HG02623 (cell line): ENCODE results near the gene AUTS2.
A peak's percentile ranks its signal among the peaks of the same experiment; 100 is the strongest.

Experiments used
- ATAC-seq: cut with Tn5 transposase; IDR thresholded peaks from one replicate; pipeline ENCODE4 v1.9.1; 2021; ENCODE audit warnings: moderate library complexity; ENCODE audit not compliant: unreplicated experiment

The AUTS2 gene

DNA sequence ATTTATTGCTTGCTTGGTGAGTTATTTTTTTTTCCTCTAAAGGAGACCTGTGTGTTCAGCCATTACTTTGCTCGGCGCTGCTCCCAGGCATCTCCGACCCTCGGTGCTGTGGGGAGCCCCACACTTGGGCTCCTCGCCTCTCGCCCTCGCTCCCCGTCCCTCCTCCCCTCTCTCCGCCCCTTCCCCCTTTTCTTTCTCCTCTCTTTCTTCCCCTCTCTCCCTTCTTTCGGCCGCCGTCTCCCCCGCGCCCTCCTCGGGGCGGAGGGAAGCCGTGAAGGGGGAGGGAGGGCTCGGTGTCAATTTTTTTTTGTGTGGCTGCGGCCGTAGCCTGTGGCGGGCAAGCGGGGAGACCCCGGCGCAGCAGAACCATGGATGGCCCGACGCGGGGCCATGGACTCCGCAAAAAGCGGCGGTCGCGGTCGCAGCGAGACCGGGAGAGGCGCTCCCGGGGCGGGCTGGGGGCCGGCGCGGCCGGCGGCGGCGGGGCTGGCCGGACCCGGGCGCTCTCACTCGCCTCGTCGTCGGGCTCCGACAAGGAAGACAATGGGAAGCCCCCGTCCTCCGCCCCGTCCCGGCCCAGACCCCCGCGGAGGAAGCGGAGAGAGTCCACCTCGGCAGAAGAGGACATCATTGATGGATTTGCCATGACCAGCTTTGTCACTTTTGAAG is 1.1 kb downstream of the AUTS2 start:
- no peak for ATAC-seq

DNA sequence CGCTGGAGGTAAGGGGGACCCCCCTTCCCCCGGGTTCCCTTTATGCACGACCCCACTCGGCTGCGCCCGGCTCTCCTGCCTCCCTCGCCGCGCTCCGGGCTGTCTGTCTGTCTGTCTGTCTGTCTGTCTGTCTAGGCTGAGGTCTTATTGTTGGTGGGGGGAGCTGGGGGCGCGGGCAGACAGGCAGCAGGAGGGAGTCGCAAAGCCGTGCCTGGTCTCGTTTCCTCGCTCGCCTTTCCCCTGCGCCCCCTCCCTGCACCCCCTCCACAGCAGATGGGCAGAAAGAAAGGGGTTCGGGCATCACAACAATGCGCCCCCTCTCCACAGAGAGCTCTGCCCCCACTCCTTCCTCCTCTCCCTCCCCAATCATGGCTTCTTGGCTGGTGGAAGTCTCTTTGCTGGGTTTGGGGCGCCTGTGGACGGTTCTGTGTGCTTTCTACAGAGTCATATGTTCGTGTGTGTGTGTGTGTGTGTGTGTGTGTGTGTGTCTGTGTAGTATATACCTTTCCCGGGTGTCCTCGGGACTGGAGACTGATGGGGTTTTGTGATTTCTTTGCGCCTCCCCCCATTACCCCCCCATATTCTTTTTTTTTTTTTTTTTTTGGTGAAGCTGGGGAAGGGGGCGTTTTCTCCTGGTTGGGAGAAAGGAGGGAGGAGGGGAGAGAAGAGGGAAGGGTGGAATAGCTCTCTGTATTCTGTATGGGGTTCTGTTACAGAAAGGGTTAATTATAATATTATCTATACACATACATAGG is 1.9 kb downstream of the AUTS2 start:
- ATAC-seq, result no peak

DNA sequence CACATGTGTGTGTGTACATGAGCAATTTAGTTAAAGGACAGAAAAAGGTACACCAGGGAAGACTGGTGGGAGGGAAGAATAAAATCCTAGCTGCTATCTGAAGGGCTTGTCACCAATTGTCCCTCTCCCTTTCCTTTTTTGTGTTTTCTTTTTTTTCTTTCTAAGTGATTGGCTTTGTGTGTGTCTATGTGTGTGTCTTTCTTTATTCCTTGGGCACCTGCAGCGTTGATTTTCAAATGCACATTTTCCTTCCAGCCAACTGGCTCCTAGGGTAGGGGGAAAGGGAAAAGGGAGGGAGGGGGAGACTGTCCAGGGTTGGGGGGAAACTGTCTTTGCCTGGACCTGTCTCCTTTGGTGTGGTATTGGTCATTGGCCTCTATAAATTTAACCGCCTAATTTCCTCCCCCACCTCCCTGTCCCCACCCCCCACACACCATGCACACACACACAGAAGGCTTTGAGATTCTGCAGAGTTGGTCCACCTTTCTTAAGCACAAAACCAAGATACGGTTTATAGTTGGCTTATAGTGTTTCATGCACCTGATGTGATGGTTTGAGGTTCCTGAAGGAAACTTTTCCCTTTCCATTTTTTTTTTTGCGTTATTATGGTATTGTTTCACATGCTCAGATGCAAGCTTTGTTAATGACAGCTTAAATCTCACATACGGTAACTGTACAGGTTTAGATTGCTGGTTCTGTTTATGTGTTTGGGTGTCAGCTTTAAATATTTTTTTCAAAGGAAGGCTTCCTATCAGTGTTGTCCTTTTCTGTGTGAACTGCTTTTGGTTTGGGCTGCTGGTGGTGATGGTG is 2.6 kb downstream of the AUTS2 start:
- no peak for ATAC-seq

DNA sequence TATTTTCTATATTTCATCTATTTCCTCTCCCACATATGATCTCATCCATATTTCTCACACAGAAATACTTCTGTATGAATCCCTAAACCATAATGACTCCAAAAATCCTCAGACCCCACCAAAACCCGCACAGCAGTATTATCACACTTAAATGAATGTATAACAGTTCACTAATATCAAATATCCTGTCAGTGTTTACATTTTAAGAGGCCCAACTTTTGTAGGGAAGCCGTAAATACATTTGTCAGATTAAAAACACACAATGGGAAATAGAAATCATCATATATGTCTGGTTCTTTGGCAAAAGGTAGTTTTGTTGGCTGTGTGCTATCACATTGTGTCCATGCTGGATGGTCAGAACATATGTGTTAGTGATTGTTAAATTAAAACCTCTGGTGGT is 4.2 kb downstream of the AUTS2 start:
- no peak for ATAC-seq

- ATAC-seq, result peak; percentile 37
Observed at GRCh38 chr7:69603351-69603750, 5.1 kb downstream of the AUTS2 start.

DNA sequence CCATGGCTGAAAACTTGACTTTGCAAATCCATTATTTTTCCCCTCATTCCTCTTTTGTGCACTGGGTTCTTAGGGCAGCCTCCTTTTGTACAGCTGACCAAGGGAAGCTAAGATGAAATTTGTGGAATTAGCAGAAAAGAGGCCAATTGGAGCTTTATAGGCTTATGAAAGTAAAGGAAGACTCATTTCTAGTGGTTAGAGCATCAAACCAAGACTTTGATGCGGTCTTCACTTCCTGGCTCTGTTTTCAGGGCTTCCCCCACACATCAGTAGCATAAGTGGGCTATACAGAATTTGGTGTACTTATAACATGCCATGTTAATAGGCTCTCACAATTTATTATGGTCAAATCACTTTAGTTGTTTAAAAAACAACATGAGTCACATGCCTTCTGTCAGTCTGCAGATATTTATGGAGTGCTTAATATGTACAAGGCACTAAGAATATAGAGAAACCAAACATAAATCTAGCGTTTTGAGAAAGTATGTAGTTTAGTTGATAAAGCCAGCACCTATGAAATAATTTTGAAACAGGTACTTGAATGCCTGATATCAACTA is 5.7 kb downstream of the AUTS2 start:
- peak; percentile 67 for ATAC-seq

- ATAC-seq, result no peak
Observed at GRCh38 chr7:69605070-69605469, 6.8 kb downstream of the AUTS2 start.

DNA sequence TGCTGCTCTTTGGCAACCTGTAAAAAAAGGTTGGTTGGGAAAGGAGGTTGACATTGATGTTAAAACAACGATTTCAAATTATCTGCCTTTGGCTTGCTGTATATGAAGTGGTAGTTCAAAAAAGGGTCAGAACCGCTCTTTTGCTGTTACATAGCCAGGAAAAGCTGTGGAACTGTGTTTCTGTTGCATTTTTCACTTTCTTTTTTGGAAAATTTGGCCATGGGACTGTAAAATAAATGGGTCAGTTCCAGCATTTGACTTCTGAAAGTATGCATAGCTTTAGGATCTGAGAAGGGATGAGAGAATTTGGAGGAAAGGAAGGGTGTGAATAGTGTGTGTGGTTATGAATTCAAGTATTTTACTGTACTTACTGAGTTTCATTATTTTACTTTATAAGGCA is 7.3 kb downstream of the AUTS2 start:
- ATAC-seq, result no peak

- ATAC-seq, result no peak
Observed at GRCh38 chr7:69608049-69608448, 9.8 kb downstream of the AUTS2 start.

DNA sequence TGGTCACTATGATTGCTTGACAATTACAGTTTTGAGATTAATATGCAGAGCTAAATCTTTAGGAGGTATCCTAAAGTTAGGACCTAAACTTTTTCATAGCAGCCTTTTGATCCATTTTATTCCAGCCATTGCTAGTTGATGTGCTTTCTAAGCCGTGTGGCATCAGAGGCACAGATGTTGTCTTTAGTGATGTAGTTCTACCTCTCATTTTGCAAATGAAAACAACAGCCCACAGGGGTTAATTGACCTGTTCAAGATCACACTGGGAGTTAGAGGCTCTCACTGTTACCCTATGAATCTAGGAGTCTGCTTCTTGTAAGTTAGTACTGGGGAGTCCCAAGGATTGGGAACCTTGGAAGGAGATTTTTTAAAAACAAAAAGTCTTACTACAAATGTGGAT is 10.6 kb downstream of the AUTS2 start:
- ATAC-seq, result no peak

GRCh38 chr7:69609541-69610373 is 11.5 kb downstream of the AUTS2 start:
- ATAC-seq, result no peak

GRCh38 chr7:69610374-69611084 is 12.3 kb downstream of the AUTS2 start:
- ATAC-seq, result no peak

DNA sequence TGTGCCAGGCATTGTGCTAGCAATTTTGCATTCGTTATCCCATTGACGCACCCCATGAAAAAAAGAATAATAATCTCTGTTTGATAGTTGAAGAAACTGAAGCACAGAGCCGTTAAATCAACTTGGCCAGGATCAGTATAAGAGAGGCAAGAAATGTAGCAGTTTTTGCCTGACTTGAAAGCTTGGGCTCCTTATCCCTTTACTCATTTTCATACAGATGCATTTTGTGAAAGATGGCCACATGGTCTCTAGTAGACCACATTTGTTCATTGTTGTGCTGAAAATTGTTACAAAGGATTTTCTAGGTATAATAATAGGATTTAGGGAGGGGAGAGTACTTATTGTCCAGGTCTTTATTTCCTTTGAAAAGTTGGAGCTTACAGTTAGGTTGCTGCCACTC is 14.7 kb downstream of the AUTS2 start:
- no peak for ATAC-seq

GRCh38 chr7:69613846-69614245 is 15.6 kb downstream of the AUTS2 start:
- no peak for ATAC-seq

DNA sequence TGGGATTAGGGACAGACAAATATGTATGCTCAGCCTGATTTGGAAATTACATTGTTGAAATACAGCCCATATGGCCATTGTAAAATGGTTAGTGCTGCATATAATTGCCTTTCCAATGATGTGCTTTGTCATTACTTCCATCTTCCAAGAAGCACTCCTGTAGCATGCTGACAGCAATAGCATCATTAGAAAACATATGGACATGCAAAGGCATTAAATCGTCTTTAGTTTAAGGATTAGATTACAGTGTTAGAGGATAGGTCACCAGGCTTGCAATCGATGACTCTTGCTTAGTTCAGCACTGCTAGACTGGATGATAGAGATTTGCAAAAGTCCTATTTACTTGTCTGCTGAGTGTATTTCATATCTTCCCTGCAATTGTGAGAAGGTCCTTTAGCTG is 17.4 kb downstream of the AUTS2 start:
- no peak for ATAC-seq

DNA sequence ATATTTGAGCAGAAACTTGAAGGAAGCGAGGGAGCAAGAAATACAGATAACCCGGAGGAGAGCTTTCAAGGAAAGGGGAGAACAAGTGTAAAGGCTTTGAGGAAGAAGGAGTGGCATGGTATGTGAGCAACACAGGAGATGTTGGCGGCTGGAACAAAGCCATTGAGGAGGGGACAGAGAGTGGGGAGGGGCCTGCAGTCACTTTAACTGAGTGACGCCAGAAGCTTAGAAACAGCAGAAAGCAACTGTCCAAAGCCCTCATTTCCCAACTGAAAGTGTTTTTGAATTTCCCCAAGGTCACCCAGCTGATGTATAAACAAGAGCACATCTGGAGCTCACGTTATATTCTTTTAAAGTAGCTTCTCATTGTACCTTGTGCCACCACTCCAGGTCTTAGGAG is 19.1 kb downstream of the AUTS2 start:
- ATAC-seq, result no peak

DNA sequence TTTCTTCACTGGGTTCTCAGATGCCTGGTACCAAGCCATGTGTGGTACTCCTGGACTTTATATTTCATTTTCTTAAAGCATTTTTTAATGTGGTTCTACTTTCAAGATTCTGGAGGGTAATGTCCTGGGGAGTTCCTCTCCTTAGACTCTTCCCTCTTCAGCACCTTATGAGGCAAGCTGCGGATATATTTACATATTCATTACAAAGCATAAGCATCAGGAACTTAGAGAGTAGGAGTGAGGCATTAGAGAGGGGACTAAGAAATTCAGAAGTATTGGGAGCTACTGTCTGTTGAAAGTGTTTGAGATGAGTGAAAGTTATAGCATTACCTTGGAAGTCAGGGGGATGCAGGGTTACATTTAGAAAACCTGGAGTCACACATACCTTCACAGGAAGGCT is 20.8 kb downstream of the AUTS2 start:
- ATAC-seq, result no peak

- no peak for ATAC-seq
Observed at GRCh38 chr7:69619635-69620034, 21.4 kb downstream of the AUTS2 start.

DNA sequence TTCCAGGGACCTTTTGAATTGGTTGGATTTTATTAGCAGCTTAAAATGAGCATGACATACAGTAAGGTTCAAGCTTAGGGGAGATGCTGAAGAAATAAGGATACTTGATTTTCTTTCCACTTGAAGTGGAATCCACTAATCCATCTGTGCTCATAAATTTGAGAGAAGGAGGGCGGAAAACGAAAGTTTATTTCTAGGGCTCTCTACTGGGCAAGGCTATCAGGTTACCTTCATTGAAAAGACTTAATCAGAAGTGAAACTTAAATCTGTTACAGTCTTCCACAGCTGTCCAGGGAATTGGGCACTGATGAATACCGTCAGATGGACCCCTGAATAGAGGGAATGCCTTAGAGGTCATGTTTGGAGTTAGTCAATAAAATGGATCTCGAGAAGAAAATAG is 21.8 kb downstream of the AUTS2 start:
- no peak for ATAC-seq

GRCh38 chr7:69620650-69621049 is 22.4 kb downstream of the AUTS2 start:
- no peak for ATAC-seq
